DMS79 (cell line): ENCODE data around the gene VPS39.

Source experiments
- DNase-seq: peaks from one replicate; lab custom pipeline; 2025; lab: John Stamatoyannopoulos, UW

Gene VPS39

DNA sequence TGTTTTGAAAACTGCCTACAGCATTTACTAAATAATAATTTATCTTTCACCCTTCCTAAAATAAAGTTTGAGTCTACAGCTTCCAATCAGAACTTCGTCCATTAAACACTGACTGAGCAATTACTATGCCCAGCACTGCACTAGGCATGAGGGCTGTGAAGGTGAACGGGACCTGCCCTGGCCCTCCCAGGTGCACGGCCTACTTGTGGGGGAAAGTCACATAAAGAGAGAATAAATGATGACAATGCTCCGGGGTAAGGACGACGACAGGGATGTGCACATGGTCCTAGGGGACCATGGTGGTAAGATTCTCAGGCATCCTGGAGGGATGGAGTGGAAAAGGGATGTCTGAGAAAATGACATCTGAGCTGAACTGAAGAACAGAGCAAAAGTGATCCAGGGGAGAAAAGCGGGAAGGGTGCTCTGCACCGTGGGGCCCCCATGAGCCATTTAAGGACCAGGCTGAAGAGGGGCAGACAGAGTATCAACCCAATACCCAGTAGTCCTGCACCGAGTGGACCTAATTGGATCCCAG is 63.2 kb downstream of the VPS39 start:
- no peak for DNase-seq

DNA sequence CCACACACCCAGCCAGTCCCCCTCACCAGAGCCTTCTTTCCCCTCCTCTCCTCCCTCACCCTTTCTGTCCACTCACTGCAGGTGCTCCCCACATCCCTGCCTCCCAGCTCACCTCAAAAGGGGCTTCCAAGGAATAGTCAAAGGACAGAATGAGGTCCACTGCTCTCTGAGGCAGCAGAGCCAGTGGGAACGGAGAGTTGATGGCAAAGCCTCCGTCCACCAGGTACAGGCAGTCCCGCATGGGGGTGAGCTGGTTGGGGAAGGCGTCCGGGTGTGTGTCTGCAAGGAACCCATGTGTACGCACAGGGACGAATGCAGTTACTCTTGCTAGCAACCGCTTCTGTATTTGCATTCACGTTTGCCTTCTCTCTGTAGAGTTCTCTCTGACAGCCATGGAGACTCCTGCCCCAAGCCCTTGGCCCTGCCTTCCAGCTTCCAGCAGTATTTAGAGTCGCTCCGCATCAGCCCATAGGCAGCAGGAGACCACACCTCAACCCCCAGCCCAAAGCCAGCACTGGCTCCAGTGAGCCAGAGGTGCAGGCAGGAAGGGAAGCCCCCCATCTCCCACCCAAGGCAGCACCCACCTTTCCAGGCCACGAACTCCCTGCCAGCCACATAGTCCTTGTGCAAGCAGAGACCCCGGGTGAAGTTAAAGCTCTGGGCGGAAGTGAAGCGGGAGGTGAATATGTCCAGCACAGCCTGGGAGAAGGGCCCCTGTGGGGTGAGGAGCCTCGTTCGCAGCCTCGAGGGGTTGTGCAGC is 64.1 kb downstream of the VPS39 start:
- no peak for DNase-seq

DNA sequence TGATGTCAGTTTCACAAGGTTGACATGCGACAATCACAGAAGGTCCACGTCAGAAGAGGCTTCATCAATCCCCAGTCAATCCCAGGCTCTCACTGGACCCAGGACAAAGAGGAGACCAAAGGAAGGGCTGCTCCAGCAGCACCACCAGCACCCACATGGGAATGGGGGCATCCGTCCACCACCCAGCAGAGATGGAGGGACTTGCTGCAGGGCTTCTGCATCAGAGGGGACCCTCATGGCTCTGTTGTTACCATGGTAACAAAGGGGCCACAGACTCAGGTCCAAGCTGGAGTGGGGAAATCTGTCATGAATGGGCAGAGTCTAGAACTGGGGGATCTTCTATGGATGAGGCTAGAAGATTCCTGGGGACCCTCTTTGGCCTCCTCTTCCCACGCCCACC is 64.7 kb downstream of the VPS39 start:
- DNase-seq: no peak

DNA sequence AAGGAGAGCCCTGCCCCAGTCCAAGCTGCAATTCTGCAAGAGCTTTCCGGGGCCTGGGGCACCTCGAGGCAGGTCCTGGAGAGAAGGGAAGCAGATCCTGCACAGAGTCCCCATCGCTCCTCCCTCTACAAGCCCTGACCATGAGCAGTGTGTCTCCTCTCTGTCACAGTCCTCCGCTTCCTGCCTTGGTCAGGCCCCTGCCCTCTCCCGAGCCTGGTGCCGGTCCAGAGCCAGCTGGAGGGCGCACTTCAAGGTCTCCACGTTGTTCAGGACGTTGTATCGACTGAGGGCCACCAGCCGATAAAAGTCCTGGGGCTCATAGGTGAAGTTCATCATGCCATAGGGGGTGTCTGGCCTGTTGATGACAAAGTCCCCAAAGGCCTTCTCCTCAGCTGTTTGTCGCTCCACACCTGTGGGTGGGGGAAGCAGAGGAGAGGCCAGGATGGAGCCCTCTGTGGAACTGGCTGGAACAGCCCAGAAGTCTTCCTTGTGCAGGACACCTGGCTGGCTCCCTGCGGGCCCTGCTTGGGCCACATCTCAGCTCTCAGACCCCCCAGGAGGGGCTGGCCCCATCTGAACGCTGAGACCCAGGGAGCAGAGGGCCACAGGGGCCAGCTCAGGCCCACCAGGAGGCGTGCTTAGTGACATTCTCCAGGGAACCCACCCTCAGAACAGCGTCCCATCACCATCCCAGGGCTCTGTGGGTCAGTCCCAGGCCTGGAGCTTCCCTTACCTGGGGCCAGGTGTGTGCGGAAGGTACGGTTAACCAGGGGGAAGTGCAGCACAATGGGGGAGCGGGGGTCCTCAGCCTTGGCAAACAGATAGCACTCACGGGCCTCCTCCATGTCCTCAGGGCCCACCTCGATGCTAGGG is 66.1 kb downstream of the VPS39 start:
- DNase-seq: no peak

DNA sequence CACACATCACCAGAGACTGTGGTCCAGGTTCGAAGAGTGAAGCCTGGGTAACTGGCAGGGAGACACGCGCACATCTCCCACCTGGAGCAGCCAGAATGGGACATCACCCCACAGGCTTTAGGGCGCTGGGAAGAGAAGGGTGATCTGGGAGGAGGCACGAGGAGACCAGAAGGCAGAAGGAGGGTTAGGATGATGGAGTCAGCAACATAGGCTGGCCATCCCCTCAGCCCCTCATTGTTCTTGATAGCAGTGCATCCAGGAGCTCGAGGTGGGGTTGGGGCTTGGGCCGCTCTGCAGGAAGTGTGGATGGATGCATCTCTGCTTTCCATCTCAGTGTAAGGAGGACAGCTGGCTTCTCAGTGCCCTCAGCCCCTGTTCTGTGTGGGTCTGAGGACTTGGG is 66.9 kb downstream of the VPS39 start:
- no peak for DNase-seq

DNA sequence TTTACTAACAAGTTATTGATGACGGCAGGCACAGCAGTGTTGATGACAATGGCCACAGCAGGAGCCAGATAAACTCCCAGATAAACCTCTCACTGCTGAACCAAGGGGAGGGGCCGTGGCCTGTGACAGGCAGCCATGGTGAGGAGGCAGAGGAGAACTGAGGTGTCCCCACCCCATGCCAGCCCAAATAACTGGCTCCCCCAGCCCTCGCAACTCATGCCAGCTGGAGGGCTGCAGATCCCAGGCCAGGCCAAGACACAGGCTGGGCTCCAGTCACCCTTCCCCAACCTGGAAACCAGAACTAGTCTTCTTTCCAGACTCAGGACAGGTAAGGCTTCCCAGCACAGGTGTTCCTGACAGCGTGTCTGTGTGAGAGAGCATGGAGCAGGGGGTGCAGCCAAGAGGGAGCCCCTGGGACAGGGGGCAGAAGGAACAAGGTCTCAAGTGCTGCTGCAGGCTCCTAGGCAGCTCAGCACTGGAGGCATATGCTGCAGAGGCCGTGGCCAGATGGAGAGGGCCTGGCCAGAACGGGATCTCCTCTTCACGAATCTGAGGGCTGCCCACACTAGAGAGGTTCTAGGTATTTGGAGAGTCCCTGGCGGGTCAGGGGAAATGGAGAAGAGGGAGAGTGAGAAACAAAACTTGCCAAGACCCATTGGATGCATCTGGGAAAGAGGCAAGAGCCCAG is 67.6 kb downstream of the VPS39 start:
- no peak for DNase-seq

DNA sequence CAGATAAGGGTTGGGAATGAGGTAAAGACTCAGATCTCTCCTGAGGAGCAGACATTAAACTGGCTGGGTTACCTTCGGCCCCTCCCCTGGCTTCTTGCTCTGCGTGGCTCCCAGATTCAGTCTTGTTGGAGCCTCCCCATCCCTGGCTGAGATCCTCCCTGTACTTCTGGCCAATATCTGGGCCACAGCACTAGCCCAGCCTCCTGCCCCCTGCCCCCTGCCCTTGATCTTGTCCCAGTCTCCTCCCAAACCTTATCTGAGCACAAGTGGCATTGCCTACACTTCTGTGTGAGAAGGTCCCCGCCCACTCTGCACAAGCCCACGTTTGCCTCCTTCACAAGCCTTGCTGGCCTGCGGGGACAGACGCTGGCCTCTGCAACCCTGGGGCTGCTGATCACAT is 68.5 kb downstream of the VPS39 start:
- DNase-seq: no peak

DNA sequence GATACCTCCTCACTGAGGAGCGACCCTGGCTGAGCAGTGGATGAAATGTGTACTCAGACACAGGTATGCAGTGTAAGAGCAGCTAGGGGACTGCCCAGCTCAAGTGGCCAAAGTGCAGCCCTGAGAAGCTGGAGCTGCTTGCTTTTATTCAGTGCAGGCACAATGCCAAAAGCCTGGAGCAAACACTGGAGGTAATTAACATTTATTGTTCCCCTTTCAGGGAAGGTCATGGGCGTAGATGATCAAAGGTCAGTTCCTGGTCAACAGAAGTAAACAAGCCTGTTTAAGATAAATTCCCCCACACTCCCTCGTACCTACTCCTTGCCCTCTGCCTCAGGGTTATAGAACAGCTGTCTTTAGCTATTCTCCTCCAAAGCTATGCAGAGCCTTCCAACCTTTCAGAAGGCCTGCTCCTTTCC is 69.1 kb downstream of the VPS39 start:
- no peak for DNase-seq

DNA sequence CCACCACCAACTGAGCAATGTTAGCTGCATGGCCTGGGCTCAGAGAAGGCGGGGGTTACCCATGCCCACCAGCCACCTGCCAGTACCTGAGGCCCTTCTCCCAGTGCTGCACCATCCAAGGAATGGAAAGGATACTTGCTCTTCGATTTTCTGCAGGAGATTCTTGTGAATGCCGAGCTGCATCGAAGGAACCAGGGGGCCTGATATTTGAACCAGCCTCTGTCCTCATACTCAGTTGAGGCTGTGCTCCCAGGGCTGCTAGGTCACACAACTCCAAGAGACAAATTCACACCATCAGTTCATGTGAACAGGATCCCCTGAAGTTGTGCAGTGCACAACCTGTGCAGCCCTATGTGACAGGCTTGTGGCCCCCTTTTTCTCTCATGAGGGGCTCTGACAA is 69.7 kb downstream of the VPS39 start:
- no peak for DNase-seq

DNA sequence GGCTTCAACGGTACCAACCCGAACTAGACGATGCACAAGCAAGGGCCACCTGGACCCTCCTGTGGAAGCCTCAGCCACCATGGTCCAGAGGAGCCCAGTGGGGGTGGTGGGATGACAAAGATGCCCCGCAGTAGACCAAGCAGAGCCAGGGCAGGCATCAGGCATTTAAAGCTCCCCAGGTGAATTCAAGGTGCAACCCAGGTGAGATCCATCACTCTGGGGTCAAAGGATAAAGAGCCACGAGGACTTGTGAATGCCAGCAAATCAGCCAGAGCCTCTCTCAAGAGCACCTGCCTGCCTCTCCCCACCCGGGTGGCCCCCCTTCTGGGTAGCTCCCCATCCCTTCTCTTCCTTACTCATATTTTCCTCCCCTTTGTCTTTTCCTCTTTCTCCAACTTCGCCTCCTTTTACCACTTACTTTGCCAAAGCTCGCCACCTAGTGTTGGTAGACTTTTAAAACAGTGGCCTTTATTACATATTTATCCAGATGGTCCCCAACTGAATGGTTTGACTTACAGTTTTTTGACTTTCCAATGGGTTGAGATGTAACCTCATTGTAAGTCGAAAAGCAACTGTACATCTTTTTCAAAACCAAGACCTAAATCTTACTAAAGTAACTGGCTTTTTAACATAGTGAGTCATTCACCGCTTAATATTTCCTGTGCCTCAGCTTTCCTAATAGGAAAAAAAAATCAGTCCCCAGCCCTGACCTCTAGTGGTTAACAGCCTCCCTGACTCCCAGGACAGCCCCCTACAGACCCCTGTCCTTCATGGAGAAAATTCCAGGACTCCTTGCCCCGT is 70.4 kb downstream of the VPS39 start:
- no peak for DNase-seq

DNA sequence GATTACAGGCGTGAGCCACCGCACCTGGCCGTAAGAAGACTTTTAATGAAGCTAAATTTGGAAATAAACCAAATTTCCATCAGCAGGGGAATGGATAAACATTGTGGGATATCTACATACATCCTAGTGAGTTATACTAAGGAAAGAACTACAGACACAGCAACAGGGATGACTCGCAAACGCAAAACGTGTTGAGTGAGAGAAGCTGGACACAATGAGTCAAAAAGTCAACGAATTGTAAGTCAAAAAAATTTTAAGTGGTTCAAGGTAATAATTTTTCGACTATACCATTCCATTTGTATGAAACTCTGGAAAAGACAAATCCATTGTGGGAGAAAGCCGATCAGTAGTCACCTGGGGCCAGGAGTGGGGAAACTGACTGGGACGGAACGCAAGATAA is 71.6 kb downstream of the VPS39 start:
- no peak for DNase-seq

DNA sequence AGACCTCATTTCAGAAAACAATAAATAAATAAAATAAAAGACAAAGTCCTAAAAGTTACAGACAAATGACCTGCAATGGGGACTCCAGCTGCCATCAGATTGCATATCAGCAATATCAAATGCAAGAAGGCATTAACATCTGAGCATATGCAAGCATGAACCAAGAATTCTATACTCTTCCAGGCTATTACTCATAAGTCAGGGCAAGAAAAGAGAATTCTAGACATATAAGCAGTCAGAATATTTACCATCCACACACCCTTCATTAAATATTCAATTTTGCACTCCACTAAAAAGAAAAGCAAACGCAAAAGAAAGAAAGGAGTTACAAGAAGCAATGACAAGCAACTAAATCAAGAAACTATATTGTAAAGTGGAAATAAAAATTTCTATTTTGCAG is 72.8 kb downstream of the VPS39 start:
- DNase-seq: no peak

DNA sequence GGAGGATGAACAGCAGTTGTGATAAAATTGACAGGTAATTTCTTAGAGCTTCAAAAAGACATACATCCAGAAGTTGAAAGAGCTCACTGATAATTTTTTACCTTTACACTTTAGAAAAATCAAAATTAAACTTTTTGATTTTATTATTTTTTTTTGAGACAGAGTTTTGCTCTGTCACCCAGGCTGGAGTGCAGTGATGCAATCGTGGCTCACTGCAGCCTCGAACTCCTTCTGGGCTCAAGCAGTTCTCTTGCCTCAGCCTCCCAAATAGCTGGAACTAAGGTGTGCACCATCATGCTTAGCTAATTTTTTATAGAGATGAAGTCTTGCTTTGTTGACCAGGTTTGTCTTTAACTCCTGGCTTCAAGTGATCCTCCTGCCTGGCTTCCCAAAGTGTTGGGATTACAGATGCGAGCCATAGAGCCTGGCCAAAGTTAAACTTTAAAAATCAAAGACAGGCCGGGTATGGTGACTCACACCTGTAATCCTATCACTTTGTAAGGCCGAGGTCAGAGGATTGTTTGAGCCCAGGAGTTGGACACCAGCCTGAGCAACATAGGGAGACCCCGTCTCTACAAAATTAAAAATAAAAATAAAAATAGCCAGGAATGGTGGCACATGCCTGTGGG is 73.4 kb downstream of the VPS39 start:
- no peak for DNase-seq

DNA sequence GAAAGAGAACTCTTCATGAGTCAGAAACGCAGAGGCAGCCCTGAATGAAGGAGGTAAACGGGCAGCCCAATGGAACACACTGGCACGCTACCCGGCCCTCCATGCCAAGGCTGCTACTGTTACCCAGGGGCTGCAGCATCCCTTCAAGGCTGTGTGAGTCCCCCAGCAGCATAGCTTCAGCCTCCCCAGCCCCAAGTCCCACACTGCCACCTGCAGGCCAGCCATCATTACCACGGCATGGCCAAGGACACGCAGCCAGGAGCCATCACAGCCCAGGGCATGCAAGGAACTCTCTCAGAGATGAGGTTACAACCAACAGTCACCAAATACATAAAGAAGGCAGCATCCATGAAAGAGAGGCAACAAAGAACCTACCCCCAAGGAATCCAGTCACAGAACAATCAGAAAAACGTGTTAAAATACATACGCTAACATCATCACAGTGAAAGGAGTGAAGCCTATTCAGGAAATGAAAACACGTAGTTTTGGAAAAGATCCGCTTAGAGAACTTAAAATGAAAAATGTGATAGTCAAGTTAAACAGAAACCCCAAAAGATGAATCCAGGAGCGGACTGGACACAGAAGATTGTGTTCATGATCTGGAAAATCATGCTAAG is 74.1 kb downstream of the VPS39 start:
- DNase-seq: no peak

DNA sequence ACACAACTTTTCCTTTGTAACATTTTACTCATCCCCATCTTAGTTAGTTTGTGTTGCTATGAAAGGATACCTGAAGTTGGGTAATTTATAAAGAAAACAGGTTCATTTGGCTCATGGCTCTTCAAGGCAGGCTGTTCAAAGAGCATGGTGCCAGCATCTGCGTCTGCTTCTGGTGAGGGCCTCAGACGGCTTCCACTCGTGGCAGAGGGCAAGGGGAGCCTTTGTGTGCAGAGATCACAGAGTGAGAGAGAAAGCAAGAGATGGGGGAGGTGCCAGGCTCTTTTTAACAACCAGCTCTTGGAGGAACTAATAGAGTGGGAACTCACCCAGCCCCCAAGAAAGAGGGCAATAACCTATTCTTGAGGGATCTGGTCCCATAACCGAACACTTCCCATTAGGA is 74.7 kb downstream of the VPS39 start:
- DNase-seq: no peak

DNA sequence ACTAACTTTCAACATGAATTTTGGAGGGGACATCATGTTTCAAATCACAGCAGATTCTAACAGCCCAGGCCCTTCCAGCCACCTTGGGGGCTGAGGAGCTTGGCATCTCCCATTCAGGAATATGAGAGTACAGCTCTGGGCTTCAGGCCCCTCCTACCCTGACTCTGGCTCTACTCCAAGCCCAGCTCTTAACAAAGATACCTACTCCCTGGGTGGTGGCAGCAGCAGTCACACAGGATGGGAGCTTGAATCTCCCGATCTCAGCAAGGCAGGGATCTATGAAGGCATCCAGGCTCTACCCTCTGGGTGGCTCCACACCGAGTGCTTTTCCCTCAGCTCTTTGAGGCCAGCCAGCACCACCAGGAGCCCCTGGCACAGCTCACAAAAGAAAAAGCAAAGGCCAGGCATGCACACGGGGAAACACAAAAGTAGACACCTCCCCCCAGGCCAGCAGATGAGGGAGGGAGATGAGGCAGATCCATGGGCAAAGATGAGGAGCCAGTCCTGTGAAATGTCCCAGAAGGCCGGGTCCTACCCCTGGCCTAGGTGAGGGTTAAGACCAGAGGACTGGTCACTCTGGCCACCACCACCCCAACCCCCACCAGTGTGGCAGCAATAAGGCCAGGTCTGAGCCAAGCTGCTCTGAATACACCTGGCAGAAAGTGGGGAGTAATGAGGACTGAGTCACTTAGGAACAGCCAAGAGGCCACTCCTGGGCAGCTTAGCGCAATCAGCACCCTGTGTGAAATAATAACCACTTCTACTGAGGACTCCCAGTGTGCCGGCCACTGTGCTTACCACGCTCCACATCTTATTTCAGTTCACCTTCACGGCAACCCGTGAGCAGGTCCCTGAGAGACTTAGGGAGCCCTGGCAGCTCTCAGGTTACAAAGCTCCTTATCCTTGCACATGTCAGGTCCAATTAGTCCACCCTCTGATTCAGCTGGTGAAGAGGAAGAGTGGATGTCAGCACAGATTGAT is 76.0 kb downstream of the VPS39 start:
- DNase-seq: peak; percentile 56

DNA sequence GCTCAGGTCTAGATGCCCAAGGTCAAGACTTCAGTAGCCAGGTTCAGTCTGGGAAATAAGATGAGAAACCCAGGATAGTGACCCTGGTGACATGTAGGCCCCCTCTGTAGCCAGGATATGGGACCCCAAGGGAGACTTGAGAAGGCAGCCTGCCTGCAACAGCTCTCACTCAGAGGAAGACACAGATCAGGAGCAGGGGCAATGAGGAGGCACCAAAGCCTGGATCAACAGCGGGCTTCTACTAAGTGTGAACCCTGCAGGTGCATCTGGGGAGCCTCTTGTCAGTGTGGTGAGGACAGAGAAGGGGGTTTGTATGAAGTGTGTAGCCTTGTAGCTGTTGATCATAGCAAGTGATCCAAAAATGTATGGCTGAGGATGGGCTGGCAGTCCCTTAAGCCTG is 77.1 kb downstream of the VPS39 start:
- no peak for DNase-seq

DNA sequence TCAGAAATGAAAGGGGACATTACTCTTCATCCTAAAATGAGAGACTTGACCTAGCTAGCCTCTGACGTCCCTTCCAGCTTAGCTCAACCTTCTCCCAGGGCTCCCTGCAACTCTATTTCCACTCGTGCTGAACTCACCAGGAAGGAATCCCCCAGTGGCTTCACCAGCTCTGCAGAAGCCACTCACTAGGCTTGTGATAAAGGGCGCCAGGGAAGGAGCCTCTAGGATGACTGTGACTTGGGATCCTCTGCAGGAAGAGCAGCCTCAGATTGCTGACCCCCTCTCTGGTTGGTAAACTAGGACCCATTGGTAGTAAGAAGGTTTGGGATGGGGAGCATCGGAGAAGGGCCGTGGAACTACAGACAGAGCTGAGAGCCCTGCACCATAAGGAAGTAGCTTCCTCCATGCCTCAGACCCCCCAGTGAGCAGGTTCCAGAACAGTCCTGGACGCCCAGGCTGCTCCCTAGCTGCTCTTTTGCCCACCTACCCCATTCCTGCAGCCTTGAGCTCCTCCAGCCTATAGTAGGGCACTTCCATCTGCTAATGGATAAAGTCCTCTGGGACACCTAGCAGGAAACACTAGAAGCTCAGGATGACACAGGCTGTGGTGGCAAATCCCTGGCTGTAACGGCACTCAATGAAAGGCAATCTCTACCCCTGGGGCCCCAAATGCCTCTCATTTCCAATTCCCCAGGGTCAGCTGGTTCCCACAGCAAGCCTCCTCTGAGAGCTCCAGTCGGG is 77.7 kb downstream of the VPS39 start:
- DNase-seq: no peak

DNA sequence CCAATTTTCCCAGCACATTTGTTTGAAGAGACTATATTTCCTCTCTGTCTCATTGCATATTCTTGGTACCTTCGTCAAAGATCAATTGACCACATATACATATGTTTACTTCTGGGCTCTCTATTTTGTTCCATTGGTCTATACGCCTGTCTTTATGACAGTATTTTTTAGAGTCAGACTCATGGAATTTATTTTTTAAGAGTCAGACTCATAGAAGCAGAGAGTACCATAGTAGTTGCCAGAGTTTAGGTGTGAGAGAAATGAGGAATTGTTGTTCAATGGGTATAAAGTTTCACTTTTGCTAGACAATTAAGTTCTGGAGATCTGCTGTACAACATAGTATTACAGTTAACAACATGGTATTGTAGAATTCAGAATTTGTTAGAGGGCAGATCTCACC is 78.7 kb downstream of the VPS39 start:
- no peak for DNase-seq
